Measurements from ENCODE around the gene IL31. TPM values are rescaled to one million over a fixed set of nuclear protein-coding genes. Genes with fewer than 3 reads are reported as not detected.

IL31 gene
- total RNA-seq, 1 donor from 2014 or later: not detected

- TF ChIP-seq CTCF (IDR thresholded peaks at IDR 0.05; ENCODE audit: insufficient read depth, low read length, poor library complexity, severe bottlenecking): no peak
- Histone ChIP-seq H3K36me3 (ENCODE audit: control insufficient read depth, insufficient read depth, low read length) (no peaks in the 10 kb centered on the region), H3K27me3 (ENCODE audit: control insufficient read depth, insufficient read depth, low read length) (peaks cover 27% of the 10 kb centered on the region), H3K4me3 (ENCODE audit: low read depth, low read length) (no peak overlapping the region)
- no peak for DNase-seq (ENCODE audit: low read depth)
Observed at GRCh38 chr12:122202017-122202416, 28.0 kb upstream of the IL31 start.

- Histone ChIP-seq H3K4me3 (ENCODE audit: low read depth, low read length) (no peak overlapping the region), H3K27me3 (ENCODE audit: control insufficient read depth, insufficient read depth, low read length) (peaks cover 27% of the 10 kb centered on the region), H3K36me3 (ENCODE audit: control insufficient read depth, insufficient read depth, low read length) (no peaks in the 10 kb centered on the region)
- no peak for TF ChIP-seq CTCF (IDR thresholded peaks at IDR 0.05; ENCODE audit: insufficient read depth, low read length, poor library complexity, severe bottlenecking)
- DNase-seq (ENCODE audit: low read depth): no peak
Observed at GRCh38 chr12:122201381-122201780, 27.4 kb upstream of the IL31 start.

GRCh38 chr12:122200541-122201175 is 26.6 kb upstream of the IL31 start:
- peak; percentile 9 for TF ChIP-seq CTCF (IDR thresholded peaks at IDR 0.05; ENCODE audit: insufficient read depth, low read length, poor library complexity, severe bottlenecking)
- Histone ChIP-seq H3K27me3 (ENCODE audit: control insufficient read depth, insufficient read depth, low read length) (peaks cover 20% of the 10 kb centered on the region), H3K4me3 (ENCODE audit: low read depth, low read length) (no peak overlapping the region), H3K36me3 (ENCODE audit: control insufficient read depth, insufficient read depth, low read length) (no peaks in the 10 kb centered on the region)
- DNase-seq (ENCODE audit: low read depth): no peak

- no peak for DNase-seq (ENCODE audit: low read depth)
- Histone ChIP-seq H3K36me3 (ENCODE audit: control insufficient read depth, insufficient read depth, low read length) (no peaks in the 10 kb centered on the region), H3K27me3 (ENCODE audit: control insufficient read depth, insufficient read depth, low read length) (peaks cover 11% of the 10 kb centered on the region), H3K4me3 (ENCODE audit: low read depth, low read length) (no peak overlapping the region)
- TF ChIP-seq CTCF (IDR thresholded peaks at IDR 0.05; ENCODE audit: insufficient read depth, low read length, poor library complexity, severe bottlenecking): no peak
Observed at GRCh38 chr12:122199484-122200355, 25.7 kb upstream of the IL31 start.

GRCh38 chr12:122197612-122197966 is 23.6 kb upstream of the IL31 start:
- no peak overlapping the region for H3K4me3 ChIP-seq (ENCODE audit: low read depth, low read length)
- H3K36me3 ChIP-seq (ENCODE audit: control insufficient read depth, insufficient read depth, low read length): no peaks in the 10 kb centered on the region
- DNase-seq (ENCODE audit: low read depth): no peak
- no peak for TF ChIP-seq CTCF (IDR thresholded peaks at IDR 0.05; ENCODE audit: insufficient read depth, low read length, poor library complexity, severe bottlenecking)
- no peaks in the 10 kb centered on the region for H3K27me3 ChIP-seq (ENCODE audit: control insufficient read depth, insufficient read depth, low read length)

Measured in kidney epithelial cell (primary cell).